NCI-H524 treated with DMSO at 0.1 percent for 48 hours (cell line): ENCODE data around the gene EARS2.

Experiments used
- DNase-seq: peaks from one replicate; lab custom pipeline; 2025; lab: John Stamatoyannopoulos, UW

Gene EARS2

DNA sequence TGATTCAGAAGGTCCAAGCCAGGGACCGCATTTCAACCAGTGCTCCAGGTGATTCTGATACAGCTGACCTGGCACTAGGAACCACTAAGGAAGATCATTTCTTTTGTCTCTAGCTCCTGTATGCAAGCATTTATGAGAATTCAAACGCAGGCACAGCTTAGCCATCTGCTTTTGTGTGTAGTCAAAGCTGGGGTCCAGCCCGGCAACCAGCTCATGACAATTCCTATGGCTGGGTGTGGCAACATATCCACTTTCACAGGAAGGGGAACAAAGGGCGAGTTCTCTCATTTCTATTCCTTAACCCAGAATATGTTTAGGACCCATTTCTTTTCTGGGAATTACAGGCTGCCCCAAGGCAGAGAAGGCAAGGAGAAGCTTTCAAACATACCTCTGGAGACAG is 76.9 kb downstream of the EARS2 start:
- DNase-seq, result no peak

DNA sequence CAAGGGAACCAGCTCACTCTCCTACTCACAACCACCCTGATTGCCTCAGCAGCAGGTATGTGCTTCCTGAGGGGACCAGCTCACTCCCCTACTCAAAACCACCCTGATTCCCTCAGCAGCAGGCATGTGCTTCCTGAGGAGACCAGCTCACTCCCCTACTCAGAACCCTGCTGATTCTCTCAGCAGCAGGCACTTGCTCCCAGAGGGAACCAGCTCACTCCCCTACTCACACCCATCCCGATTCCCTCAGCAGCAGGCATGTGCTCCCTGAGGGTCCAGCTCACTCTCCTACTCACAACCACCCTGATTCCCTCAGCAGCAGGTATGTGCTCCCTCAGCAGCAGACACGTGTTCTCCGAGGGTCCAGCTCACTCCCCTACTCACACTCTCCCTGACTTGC is 78.0 kb downstream of the EARS2 start:
- no peak for DNase-seq

DNA sequence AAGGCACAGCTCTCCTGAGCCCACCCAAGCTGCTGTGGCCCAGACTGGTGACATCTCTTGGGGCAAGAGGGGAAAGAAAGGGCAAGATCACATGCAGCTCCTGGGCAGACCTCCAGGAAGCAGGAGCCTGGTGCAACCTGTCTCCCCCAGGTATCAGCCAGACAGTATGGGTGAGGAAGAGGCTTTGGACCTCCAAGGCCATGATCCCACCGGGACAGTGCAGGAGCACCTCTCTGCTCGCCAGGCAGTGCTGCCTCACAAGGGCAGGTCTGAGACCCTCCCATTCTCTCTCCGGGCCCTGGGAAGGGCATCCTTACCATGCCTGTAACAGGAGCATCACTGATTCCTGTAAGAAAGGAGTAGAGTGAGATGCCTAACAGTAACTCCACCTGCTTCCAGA is 78.6 kb downstream of the EARS2 start:
- DNase-seq, result no peak

DNA sequence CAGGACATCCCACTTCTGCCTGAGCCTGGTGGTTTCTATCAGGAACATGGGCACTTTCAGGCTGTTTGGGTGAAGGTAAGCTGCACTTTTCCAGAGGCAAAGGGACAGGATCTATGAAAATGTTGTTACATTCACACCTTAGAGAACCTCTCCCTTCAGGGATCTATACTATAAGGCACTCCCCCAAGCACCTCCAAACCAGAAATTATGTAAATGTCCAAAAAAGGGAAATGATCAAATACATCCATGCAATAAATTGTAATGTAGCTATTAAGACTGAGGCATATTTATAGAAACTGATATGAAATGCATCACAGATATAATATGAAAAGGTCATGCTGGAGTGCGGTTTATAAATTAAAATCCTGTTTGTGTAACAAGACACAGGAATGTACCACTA is 80.9 kb downstream of the EARS2 start:
- DNase-seq, result no peak
